IMR-90 (cell line): Measurements from ENCODE around the gene RAX2. TPM values are rescaled to one million over a fixed set of nuclear protein-coding genes. Genes with fewer than 3 reads are reported as not detected.

Experiments used
- ATAC-seq: fragments of 200-7000 bp; cut with Tn5 transposase; 2 replicates; pipeline ENCODE4 v1.9.1; 2020; ENCODE audit warnings: low read depth, mild to moderate bottlenecking, moderate library complexity
- BruUV-seq: library from RNA; stranded (reverse); fragments of 400-500 nt; replicated peaks from 2 replicates; lab custom pipeline; 2021; lab: Mats Ljungman, UMichigan
- CTCF ChIA-PET: fragments of 300-600 bp; formaldehyde crosslinking; extraction: SDS; loops from one replicate; lab custom pipeline; 2021; ENCODE audit warnings: antibody characterized with exemption; lab: Yijun Ruan, JAX
- POLR2A ChIA-PET: fragments of 300-600 bp; sonication (Branson Sonifier 250); formaldehyde crosslinking; loops from one replicate; lab custom pipeline; 2022; ENCODE audit warnings: antibody characterized with exemption; ENCODE audit not compliant: unreplicated experiment; lab: Charles Lee
- DNase-seq: peaks from one replicate; pipeline ENCODE4 v3.0.0; 2013
- H2AFZ ChIP-seq: replicated peaks from 2 replicates; pipeline ENCODE3; 2013; ENCODE audit warnings: low read length, mild to moderate bottlenecking; ENCODE audit not compliant: poor library complexity
- H2AK5ac ChIP-seq: 2 replicates; pipeline ENCODE4 v1.6.1; 2013; ENCODE audit warnings: low read depth, low read length, inconsistent platforms
- H2AK9ac ChIP-seq: replicated peaks from 2 replicates; pipeline ENCODE3; 2013; ENCODE audit warnings: mild to moderate bottlenecking, low read depth, low read length, moderate library complexity; ENCODE audit not compliant: poor library complexity
- H2BK120ac ChIP-seq: 2 replicates; pipeline ENCODE4 v1.6.1; 2013; ENCODE audit warnings: low read depth, low read length, inconsistent platforms
- H2BK15ac ChIP-seq: 3 replicates; pipeline ENCODE4 v1.6.1; 2013; ENCODE audit warnings: low read depth, low read length, inconsistent platforms
- H2BK20ac ChIP-seq: 2 replicates; pipeline ENCODE4 v1.6.1; 2013; ENCODE audit warnings: low read depth, mild to moderate bottlenecking, inconsistent platforms, low read length, moderate library complexity
- H2BK5ac ChIP-seq: 2 replicates; pipeline ENCODE4 v1.6.1; 2013; ENCODE audit warnings: mild to moderate bottlenecking, low read depth, low read length, inconsistent platforms; ENCODE audit not compliant: poor library complexity, severe bottlenecking
- H3K14ac ChIP-seq: replicated peaks from 2 replicates; pipeline ENCODE4 v1.6.1; 2013; ENCODE audit warnings: low read depth, low read length, inconsistent platforms
- H3K18ac ChIP-seq: 2 replicates; pipeline ENCODE4 v1.6.1; 2013; ENCODE audit warnings: low read depth, low read length, control low read depth
- H3K23ac ChIP-seq: 2 replicates; pipeline ENCODE4 v1.6.1; 2013; ENCODE audit warnings: low read depth, low read length, inconsistent platforms
- H3K27ac ChIP-seq: 2 replicates; pipeline ENCODE4 v1.5.1; 2013; ENCODE audit warnings: mild to moderate bottlenecking, control low read depth, low read length; ENCODE audit not compliant: insufficient read depth
- H3K27me3 ChIP-seq: 2 replicates; pipeline ENCODE4 v1.6.1; 2013; ENCODE audit warnings: low read length; ENCODE audit not compliant: control insufficient read depth, insufficient read depth
- H3K36me3 ChIP-seq: 2 replicates; pipeline ENCODE4 v1.6.1; 2013; ENCODE audit warnings: low read length, mixed read lengths; ENCODE audit not compliant: control insufficient read depth, insufficient read depth
- H3K4ac ChIP-seq: 2 replicates; pipeline ENCODE4 v1.6.1; 2013; ENCODE audit warnings: low read depth, low read length, inconsistent platforms
- H3K4me1 ChIP-seq: 2 replicates; pipeline ENCODE4 v1.6.1; 2013; ENCODE audit warnings: low read length, mixed read lengths; ENCODE audit not compliant: control insufficient read depth, insufficient read depth
- H3K4me2 ChIP-seq: 2 replicates; pipeline ENCODE4 v1.6.1; 2013; ENCODE audit warnings: low read depth, mild to moderate bottlenecking, control low read depth, low read length, moderate library complexity
- H3K4me3 ChIP-seq: 2 replicates; pipeline ENCODE4 v1.5.1; 2013; ENCODE audit warnings: low read depth, mild to moderate bottlenecking, control low read depth, low read length, moderate library complexity; ENCODE audit not compliant: insufficient read depth
- H3K56ac ChIP-seq: 2 replicates; pipeline ENCODE4 v1.6.1; 2013; ENCODE audit warnings: low read length, inconsistent platforms; ENCODE audit not compliant: insufficient read depth; ENCODE audit errors: extremely low read depth
- H3K79me1 ChIP-seq, 2 experiments: 2 replicates each; pipeline ENCODE4 v1.6.1; 2013; ENCODE audit warnings: low read length in 2 of 2, inconsistent platforms in 1 of 2, low read depth in 1 of 2
- H3K9ac ChIP-seq: 2 replicates; pipeline ENCODE4 v1.6.1; 2013; ENCODE audit warnings: low read depth, low read length, control low read depth
- H3K9me1 ChIP-seq: 2 replicates; pipeline ENCODE4 v1.6.1; 2013; ENCODE audit warnings: low read length, inconsistent platforms; ENCODE audit not compliant: insufficient read depth
- H3K9me3 ChIP-seq: 2 replicates; pipeline ENCODE4 v1.6.1; 2013; ENCODE audit warnings: low read length; ENCODE audit not compliant: control insufficient read depth, insufficient read depth
- H4K20me1 ChIP-seq: 2 replicates; pipeline ENCODE4 v1.6.1; 2013; ENCODE audit warnings: low read length, inconsistent platforms; ENCODE audit not compliant: insufficient read depth
- H4K5ac ChIP-seq: 2 replicates; pipeline ENCODE4 v1.6.1; 2013; ENCODE audit warnings: mild to moderate bottlenecking, low read depth, low read length, control low read depth
- H4K8ac ChIP-seq, 2 experiments: 2 replicates each; pipeline ENCODE4 v1.6.1; 2013; ENCODE audit warnings: low read depth in 2 of 2, low read length in 2 of 2, control low read depth in 1 of 2, inconsistent platforms in 1 of 2
- H4K91ac ChIP-seq: 2 replicates; pipeline ENCODE4 v1.6.1; 2013; ENCODE audit warnings: low read depth, low read length, inconsistent platforms; ENCODE audit not compliant: insufficient read depth
- CEBPB ChIP-seq: IDR thresholded peaks from 2 replicates; pipeline ENCODE4 v1.6.1; 2012; ENCODE audit warnings: low read depth, low read length, improper control_type of control experiment
- CHD1 ChIP-seq: IDR thresholded peaks from 2 replicates; pipeline ENCODE4 v1.6.1; 2012; ENCODE audit warnings: low read depth, low read length, improper control_type of control experiment
- CTCF ChIP-seq: conservative IDR thresholded peaks from 2 replicates; pipeline ENCODE4 v1.5.1; 2012; ENCODE audit warnings: mild to moderate bottlenecking, low read depth, low read length, improper control_type of control experiment
- ELK1 ChIP-seq: fragments of 150-350 bp; IDR thresholded peaks from 2 replicates; pipeline ENCODE4 v1.6.1; 2016; ENCODE audit warnings: low read depth, mild to moderate bottlenecking, low read length, moderate library complexity, borderline replicate concordance
- FOS ChIP-seq: fragments of 150-350 bp; IDR thresholded peaks from 2 replicates; pipeline ENCODE4 v1.6.1; 2016; ENCODE audit warnings: low read depth, low read length
- MAZ ChIP-seq: IDR thresholded peaks from 2 replicates; pipeline ENCODE4 v1.6.1; 2012; ENCODE audit warnings: low read depth, mild to moderate bottlenecking, low read length, improper control_type of control experiment, moderate library complexity, borderline replicate concordance
- MXI1 ChIP-seq: IDR thresholded peaks from 2 replicates; pipeline ENCODE4 v1.6.1; 2012; ENCODE audit warnings: low read depth, mild to moderate bottlenecking, low read length, moderate library complexity, borderline replicate concordance
- NFE2L2 ChIP-seq: fragments of 150-350 bp; IDR thresholded peaks from 2 replicates; pipeline ENCODE4 v1.6.1; 2016; ENCODE audit warnings: low read depth, mild to moderate bottlenecking, low read length
- POLR2A ChIP-seq: IDR thresholded peaks from 2 replicates; pipeline ENCODE4 v1.6.1; 2012; ENCODE audit warnings: mild to moderate bottlenecking, low read depth, low read length
- RAD21 ChIP-seq: IDR thresholded peaks from 2 replicates; pipeline ENCODE4 v1.6.1; 2012; ENCODE audit warnings: low read length, improper control_type of control experiment
- RCOR1 ChIP-seq: IDR thresholded peaks from 2 replicates; pipeline ENCODE4 v1.6.1; 2012; ENCODE audit warnings: mild to moderate bottlenecking, low read length, improper control_type of control experiment; ENCODE audit not compliant: insufficient replicate concordance
- RFX5 ChIP-seq: IDR thresholded peaks from 2 replicates; pipeline ENCODE4 v1.8.0; 2012; ENCODE audit warnings: low read depth, mild to moderate bottlenecking, low read length, moderate library complexity
- WGBS, 2 experiments: methylation state at CpG; one replicate each; pipeline versions ENCODE4 v1.1.5 to v1.1.7; 2013; ENCODE audit warnings: missing lambda C conversion rate in 2 of 2; ENCODE audit not compliant: insufficient read length in 1 of 2; ENCODE audit errors: extremely low coverage in 2 of 2; 5-methylcytosine and 5-hydroxymethylcytosine counted together
- dilution Hi-C: fragments of 300-500 bp; cut with HindIII; formaldehyde crosslinking; loops from one replicate; pipeline ENCODE4 v1.14.3; 2018; ENCODE audit warnings: low sequenced_read_pairs; ENCODE audit not compliant: unreplicated experiment
- in situ Hi-C: fragments of 300-500 bp; cut with MboI; formaldehyde crosslinking; loops from 3 replicates; pipeline ENCODE4 v1.14.3; 2019; ENCODE audit warnings: low sequenced_read_pairs, inconsistent platforms, mixed read lengths
- intact Hi-C: fragments of 100-400 bp; cut with micrococcal nuclease; formaldehyde crosslinking; loops from 2 replicates; pipeline ENCODE4 v1.10.0; 2022
- polyA plus RNA-seq, 3 experiments: library from polyadenylated mRNA; depleted of rRNA; stranded (reverse); fragments of >200 nt; gene quantifications; 2 replicates each; pipeline ENCODE4 v1.2.3, GENCODE V29; 2012; ENCODE audit warnings: low replicate concordance in 1 of 3
- total RNA-seq: library from RNA; depleted of rRNA; stranded (reverse); fragments of >200 nt; gene quantifications from 2 replicates; pipeline ENCODE4 v1.2.3, GENCODE V29; 2012

The RAX2 gene
- total and polyA plus RNA-seq, 2 of the 4 experiments (the other 2 are of a cell fraction): not detected

GRCh38 chr19:3771000-3771905 lies 775 bp downstream of the RAX2 start (continued):
- TF ChIP-seq RFX5: no peak

- no peak overlapping the region for H4K91ac ChIP-seq
- H3K4me1 ChIP-seq: no peaks in the 10 kb centered on the region
- no peaks in the 10 kb centered on the region for H3K9me3 ChIP-seq
- H3K23ac ChIP-seq: no peak overlapping the region
- H2AK9ac ChIP-seq: no peak overlapping the region
- H3K27me3 ChIP-seq: peaks cover 5% of the 10 kb centered on the region; the same call in 1 of the 2 replicates
- H2AK5ac ChIP-seq: no peak overlapping the region
- 82% methylated on average over 16 of the region's 53 CpGs; no CpG with 5 or more reads in 1 of the 2 experiments for WGBS, 2 experiments
- H3K4ac ChIP-seq: no peak overlapping the region
- in situ Hi-C loops (no loop called here), dilution Hi-C loops (no loop called here), intact Hi-C loops (no loop called here)
- no peak overlapping the region for H2BK5ac ChIP-seq
- H3K79me1 ChIP-seq: 0 out of 4 replicates have a peak, but pooled peaks cover 0 to 5% of the 10 kb centered on the region in 2 experiments
- H4K5ac ChIP-seq: no peak overlapping the region
- ATAC-seq: no peak
- no peak overlapping the region for H3K4me3 ChIP-seq
- H4K20me1 ChIP-seq: no peaks in the 10 kb centered on the region
- no peak overlapping the region for H3K56ac ChIP-seq
- H3K14ac ChIP-seq: no peak overlapping the region
- no peak overlapping the region for H4K8ac ChIP-seq
- ChIA-PET POLR2A (no interaction called here), CTCF (no interaction called here)
- BruUV-seq: no TSS peak
- H2BK120ac ChIP-seq: no peak overlapping the region
- H3K9ac ChIP-seq: no peak overlapping the region
- H2BK15ac ChIP-seq: no peak overlapping the region
- H3K4me2 ChIP-seq: no peak overlapping the region
- no peaks in the 10 kb centered on the region for H3K9me1 ChIP-seq
- H2AFZ ChIP-seq: no peak overlapping the region
- no peak overlapping the region for H3K18ac ChIP-seq
- H3K27ac ChIP-seq: no peak overlapping the region
- H3K36me3 ChIP-seq: peaks cover 23% of the 10 kb centered on the region
- no peak overlapping the region for H2BK20ac ChIP-seq
- no peak for DNase-seq
- no peak for TF ChIP-seq CHD1
- TF ChIP-seq MXI1: no peak
- TF ChIP-seq ELK1: no peak
- TF ChIP-seq MAZ: no peak
- no peak for TF ChIP-seq FOS
- no peak for TF ChIP-seq CEBPB
- no peak for TF ChIP-seq NFE2L2
- no peak for TF ChIP-seq POLR2A
- no peak for TF ChIP-seq RCOR1
- TF ChIP-seq CTCF: no peak
- TF ChIP-seq RFX5: no peak
- TF ChIP-seq RAD21: no peak
These were observed 1.7 kb downstream of the RAX2 start for GRCh38 chr19:3770136-3770999.
